Measurements from ENCODE around the gene PTPRK. TPM values are rescaled to one million over a fixed set of nuclear protein-coding genes. Genes with fewer than 3 reads are reported as not detected.

The PTPRK gene
- total RNA-seq, 1 donor from 2014 or later = 67.1 TPM

DNA sequence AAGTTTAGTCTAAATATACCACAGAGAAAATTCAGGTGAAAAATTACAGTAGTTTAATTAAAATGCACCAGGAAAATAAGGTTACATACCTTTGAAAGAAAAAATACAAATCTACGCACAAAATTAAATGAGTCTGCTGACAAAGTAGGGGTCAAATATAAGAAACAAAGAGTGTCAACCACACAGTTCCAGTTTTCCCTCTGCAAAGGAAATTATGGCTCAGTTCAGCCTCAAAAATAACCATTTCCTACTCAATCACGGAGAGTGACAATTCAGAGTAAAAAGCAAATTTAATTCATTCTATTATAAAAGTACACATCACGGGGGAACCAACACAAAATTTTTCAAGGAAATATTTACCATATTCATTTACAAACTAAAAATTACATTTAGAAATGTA, 124.8 kb downstream of the PTPRK start:
- DNase-seq (ENCODE audit: low read depth, low spot score) = no peak

DNA sequence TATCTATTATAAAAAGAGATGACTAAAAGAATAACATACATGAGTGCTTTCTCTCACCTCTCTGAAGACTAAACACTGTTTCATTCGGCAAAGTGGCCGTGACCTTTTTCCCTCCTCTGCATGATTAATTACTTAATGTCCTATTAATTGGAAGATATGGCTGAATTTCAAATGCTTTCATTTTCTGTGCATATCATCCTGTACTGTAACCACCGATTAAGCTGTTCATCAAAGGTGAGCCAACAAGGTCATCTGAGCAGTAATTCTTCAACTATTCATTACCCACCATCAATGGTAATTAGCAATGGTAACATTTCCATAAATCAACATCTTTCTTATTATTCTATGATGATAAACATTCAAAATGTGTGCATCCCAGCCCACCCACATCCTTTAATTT, 125.2 kb downstream of the PTPRK start:
- no peak for DNase-seq (ENCODE audit: low read depth, low spot score)

DNA sequence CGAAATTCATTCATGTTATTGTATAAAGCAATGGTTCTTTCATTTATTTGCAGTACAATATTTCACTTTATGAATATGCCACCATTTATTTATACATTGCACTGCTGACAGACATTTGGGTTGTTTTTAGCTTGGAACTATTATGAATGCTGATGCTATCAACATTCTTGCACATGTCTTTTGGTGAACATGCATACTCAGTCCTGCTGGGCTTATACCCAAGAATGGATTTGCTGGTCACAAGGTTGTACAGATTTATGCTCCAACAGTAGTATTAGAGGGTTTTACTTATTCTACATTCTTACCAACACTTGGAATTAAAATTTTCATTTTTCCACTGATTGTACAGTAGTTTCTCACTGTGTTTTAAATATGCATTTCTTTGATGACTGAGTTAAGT, 126.2 kb downstream of the PTPRK start:
- no peak for DNase-seq (ENCODE audit: low read depth, low spot score)

DNA sequence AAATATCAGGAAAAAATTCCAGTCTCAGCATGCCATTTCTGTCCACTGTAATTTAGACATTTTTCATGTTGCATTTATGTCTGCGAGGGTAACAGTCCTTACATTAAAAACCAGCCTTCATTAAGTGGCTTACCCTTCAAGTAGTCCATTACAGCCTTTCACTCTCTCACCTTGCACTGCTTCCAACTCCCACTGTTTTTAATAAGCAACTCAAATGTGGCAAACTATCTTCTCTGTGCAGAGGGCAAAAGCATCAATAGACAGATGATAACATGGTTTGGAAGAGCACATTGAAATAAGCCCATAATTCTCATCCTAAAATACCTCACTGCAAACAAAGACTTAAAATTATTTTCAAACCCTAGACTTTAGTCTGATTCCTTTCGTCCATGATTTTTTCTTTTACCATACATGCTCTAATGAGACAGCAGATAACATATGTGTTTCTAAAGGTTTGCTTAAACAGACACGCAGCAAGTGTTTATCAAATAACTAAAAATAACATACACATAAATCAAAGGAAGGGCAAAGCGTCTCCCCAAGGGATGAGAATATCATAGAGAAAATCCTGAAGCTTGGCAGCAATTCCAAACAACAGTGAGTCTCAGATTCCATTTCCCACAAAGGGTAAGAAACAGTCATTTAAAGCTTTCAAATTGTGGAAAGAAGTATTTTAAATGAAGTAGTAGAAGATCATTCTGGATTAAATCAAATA, 130.4 kb downstream of the PTPRK start:
- DNase-seq (ENCODE audit: low read depth, low spot score) = no peak

DNA sequence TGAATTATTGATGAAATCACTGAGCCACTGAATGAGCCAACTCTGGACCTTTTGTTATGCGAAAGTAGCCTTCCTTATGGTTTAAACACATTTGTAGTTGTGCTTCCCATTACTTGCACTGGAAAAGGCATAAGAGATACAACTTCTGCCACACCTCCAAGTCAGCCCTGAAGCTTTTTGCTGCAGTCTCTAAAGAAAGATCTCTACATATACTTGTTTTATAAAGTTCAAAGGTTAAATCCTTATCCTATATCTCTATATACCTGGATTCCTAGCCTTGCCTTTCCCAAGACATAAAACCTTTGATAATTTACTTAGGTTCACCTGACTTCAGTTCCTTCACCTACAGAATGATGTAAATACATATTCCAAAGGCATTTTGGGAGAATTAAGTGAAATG, 132.0 kb downstream of the PTPRK start:
- no peak for DNase-seq (ENCODE audit: low read depth, low spot score)

DNA sequence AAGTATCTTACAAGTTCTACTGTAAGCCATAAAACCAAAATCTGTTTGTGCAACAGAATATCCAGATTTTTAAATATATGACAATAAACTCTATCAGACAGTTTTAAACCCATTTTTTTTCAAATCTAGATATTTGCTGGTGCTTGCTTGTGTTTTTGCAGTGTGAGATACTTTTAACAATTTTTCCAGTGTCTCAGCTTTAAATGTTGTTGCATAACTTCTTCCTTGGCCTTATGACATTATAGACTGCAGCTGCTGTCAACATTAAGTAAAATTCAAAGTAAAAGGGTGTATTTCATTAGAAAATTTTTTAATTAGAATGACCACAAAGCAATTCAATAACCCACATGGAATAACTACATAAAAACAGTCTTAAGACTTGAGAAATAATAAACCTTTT, 139.5 kb downstream of the PTPRK start:
- no peak for DNase-seq (ENCODE audit: low read depth, low spot score)

DNA sequence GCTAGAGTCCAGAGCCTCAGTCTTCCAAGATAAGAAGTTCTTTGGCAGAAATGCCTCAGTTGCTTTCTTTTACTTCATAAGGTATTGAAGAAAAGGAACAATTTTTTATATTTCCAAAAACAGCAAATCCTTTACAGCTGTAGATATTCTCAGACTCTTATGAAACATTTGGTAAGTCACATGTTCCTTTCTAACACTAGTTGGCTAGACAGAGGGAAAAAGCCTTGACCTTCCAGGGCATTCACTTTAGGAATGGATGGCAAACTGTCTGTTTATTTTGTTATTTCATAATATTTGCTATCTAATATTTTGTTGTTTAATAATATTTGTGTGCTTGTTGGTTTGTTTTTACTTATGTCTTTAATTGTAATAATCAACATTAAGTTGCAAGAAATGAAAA, 140.8 kb downstream of the PTPRK start:
- no peak for DNase-seq (ENCODE audit: low read depth, low spot score)

DNA sequence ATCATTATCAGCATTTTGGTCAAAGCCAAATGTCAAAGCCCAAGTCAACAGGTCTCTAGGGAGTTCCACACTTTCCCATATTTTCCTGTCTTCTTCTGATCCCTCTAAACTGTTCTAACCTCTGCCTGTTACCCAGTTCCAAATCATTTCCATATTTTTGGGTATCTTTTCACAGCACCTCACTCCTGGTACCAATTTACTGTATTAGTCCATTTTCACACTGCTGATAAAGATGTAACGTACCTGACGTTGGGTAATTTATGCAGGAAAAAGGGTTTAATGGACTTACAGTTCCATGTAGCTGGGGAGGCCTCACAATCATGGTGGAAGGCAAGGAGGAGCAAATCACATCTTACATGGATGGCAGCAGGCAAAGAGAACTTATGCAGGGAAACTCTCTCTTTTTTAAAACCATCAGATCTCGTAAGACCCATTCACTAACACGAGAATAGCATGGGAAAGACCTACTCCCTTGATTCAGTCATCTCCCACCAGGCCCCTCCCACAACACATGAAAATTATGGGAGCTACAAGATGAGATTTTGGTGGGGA, 143.4 kb downstream of the PTPRK start:
- no peak for DNase-seq (ENCODE audit: low read depth, low spot score)

DNA sequence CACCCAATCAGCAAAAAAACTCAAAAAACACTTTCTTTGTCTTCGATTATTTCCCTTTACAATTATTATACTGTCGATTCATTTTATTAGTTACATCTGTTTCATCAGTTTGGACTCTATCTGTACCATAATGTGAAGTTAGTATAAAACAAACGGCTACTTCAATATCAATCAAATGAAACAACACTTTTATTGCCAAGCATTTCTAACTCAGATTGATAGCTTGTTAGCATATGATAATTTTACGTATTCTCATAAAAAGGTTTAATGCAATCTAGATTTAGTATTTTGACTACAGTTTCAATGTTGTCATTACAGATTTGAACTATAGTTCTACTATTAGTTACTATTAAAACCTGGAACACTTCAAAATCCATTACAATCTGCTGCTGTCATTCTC, 149.3 kb downstream of the PTPRK start:
- DNase-seq (ENCODE audit: low read depth, low spot score) = no peak

DNA sequence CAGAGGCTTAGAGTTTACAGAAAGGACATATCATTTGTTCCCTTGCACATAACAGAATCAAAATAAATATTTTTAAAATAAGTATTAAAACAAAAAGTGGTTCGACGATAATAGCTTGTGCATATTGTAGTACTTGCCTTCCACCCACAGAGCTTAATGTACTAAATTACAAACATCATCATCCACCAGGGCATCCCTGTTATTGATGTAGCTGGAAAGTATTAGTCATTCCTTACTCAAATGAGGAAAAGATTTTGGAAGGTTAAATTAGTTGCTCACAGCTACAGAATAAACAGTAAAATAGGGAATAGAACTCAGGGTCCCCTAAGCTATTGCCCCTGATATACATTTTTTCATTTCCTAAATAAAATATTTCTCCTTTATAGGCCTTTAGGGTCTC, 150.3 kb downstream of the PTPRK start:
- DNase-seq (ENCODE audit: low read depth, low spot score) = peak; percentile 4

DNA sequence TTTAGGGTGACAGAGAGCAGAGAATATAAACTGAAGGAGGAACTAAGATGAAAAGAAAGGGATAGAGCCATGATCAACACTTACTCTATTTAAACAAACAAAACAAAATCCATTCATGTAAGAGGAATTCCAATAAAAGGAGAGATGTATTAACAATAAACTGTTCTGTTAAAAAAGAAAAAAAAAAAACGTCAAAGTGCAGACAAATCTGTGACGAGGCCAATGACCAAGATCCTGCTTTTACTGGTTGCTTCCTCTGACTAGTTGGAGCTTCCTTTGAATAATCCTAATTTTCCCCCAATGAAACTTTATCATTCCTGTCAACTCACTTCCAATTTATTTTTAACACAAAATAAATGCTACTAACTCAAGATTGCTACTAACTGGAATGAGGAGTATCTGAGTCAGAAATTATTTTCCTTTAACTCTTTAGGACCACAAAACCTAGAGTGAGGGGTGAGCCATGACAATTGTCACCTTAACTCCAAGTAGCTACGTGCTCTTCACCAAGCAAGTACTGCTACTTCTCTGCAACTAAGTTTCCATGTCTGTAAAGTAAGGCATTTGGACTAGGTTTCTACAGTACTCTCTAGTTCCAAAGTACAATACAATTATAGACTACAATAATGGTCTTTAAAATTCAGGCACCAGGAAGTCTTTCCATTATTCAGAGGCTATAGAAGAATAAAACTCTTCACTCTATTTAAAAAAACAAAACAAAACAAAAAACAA, 152.0 kb downstream of the PTPRK start:
- peak; percentile 35 for DNase-seq (ENCODE audit: low read depth, low spot score)

DNA sequence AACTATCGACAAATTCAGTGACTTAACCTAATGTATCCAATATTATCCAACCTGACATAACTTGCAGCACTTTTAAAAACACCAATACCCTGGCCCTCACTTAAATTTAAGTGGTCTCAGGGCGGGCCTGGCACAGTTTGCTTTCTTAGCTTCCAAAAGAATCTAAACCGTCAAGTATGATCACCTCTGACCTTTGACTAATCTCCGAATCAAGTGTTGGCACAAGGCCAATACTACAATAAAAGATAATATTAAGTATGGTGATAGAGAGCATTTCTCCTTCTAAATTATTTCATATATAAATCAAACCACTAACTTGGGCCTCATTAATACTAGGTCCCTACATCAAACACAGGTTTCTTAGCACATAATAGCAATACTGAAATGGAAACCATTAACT, 153.0 kb downstream of the PTPRK start:
- DNase-seq (ENCODE audit: low read depth, low spot score) = no peak

DNA sequence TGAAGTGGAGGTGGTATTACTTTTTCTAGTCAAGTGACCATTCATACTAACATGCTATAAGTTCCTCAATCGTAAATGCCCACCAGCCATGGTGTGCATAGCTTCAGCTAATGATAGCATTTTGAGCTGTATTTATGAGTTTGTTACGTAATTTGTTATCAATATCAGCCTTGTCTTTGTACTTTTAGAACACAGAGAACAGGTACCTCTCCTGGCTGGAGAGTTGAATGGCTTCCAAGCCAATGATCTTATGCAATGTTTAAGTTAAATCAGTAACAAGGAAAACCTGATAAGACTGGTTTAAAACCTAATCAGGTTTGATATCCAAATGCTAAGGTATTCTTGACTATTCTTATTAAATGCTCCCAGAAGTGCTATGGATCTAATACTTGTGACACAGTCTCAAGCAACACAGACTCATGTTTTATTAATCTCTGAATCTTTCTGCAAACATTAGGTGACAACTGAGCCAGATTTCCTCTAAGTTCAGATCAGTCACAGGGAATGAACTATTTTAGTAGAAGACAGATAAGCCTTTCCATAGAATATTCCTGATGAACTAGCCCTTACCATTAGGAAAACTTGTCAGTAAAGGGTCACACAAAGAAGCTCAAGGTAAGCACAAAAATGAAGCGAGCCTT, 154.8 kb downstream of the PTPRK start:
- no peak for DNase-seq (ENCODE audit: low read depth, low spot score)

DNA sequence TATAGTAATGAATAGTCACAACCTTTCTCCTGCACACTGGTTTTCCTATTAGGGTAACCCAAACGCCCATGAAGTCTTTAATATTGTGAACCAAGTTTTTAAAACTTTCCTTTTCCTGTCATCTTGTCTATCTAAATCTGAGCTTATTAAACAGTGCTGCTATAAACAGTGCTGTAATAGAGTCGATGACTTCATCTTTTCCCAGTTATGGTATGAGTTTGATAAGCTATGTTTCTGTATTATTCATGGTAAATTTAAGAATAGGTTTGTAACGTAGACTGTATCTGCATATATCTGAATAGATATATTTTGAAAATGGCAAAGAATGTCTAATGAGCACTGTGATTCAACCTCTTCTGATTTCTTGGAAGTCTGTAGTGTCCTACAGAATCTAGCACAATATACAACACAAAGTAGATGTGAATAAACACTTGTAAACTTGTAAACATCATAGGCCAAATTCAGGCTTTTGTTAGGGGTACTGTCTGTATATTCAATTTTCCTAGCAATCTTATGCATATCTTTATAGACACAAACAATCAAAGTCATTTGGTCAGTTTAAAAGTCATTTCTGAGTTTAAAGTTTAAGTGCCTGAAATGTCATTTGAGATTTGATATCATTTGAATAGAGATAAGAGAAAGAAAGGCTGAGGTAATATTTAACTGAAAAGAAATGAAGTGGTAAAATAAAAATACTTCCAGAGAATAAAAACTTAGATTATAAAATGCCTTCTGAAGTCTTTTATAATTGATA, 155.5 kb downstream of the PTPRK start:
- DNase-seq (ENCODE audit: low read depth, low spot score) = no peak

DNA sequence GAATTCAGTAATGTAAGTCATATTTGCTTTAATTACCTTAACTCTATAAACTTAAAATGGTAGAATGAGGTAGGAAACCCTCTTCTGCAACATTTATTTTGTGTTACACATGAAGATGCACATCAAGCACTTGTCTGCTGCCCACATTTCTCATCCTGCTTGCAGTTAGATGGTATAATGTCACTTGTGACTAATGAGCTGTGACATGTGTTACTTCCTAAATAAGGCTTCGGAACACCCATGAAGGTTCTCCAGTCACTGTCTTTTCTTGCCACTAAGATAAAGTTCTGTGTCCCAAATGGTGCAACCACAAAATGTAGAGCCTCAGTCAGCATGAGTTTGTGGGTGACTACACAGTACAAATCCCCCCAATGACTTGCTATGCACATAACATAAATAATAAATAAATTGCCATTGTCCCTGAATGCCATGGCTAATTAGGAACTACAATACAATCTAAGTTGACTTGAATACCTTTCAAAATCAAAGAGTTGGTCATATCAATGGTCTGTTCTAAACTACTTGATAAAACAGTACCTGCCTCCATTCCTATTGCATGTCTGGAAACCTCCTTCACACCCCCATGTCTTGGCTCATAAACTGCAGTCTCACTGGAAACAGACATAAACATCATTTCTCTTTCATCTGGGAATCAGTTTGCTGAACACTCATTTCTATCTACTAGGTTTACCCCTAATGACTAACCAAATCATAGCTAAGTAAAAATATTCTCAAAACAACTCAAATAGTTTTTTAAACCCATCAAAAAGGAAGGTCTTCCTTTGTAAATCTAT, 157.2 kb downstream of the PTPRK start:
- DNase-seq (ENCODE audit: low read depth, low spot score) = no peak

DNA sequence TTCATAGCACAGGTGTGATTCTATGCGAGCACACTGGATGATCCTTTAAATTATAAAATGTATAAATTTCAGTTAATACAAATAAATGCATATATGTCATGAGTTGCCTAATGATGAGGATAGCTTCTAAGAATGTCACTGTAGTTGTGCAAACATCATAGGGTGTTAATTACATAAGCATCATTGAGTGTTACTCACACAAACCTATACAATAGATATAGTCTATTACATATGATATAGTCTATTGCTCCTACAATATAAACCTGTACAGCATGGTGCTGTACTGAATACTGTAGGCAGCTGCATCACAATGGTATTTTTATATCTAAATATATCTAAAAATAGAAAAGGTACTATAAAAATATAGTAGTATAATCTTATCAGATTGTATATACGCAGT, 159.0 kb downstream of the PTPRK start:
- DNase-seq (ENCODE audit: low read depth, low spot score) = no peak

DNA sequence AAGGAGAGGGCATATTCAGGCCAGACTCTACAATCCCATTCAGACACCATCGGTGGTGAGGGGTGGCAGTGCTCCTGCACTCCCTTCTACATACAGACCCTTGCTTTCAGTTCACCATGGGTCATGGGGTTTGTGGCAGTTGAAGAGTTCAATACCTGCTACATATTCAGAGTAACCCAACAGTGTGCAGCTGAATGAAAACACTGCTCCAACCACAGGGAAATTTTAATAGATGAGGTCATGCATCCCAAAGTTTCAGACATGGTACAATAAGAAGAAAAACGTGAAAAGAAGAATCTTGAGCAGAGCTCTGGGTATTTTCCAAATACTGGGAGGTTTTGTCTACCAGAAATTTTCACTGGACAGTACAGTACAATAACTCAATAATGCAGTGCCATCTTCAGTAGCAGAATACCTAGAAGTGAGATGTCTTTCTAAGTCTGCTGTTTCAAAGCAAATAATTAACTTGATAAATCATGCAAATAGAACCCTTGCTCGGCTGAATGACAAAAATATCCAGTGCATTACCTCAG, 162.1 kb downstream of the PTPRK start:
- DNase-seq (ENCODE audit: low read depth, low spot score) = no peak

DNA sequence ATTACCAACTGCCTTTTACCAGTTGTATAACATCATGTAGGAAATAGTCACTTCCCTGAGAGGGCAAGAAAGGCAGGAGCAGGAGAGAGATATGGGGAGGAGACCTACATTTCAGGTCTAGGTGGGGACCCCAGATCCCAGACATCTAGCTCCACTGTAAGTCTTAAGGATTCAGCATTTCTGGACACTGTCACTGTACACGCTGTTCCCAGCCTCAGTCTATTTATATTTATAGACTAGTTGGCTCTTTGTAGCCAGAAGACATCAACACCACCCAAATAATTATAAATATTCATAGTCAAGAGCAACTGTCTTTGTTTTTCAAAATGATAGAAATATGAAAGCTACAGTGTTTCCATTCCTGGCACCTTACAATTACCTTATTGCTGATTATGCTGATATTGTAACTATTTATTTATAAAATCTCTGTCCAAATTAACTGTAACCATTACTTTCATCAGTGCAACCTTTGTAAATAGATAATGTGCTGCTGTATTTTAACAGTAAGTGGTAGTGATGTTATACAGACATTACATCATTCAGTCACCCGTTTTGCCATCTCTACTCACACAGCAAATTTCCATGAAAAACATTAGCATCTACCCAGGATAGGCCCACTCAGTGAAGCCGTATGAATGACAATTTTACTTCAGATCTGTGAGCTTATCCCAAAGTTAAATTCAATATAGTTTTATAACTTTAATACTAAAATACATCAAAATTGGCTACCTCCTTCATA, 162.8 kb downstream of the PTPRK start:
- DNase-seq (ENCODE audit: low read depth, low spot score) = no peak

DNA sequence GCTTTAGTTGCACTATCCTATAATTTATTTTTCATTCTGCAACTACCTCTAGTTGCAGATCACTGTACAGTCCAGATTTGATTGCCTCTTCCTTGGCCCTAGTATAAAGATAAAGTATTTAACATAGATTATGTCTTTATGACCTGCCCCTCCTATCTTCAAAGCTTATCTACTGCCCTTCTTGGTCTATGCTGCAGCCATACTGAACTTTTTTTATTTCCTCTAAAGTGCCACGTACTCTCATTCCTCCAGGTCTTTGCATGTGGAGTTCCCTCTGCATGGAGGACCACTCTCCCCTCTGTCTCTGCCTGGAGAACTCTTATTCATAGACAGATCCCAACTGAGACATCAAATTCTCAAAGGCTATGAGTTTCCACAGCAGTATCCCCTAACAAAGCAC, 168.0 kb downstream of the PTPRK start:
- no peak for DNase-seq (ENCODE audit: low read depth, low spot score)

DNA sequence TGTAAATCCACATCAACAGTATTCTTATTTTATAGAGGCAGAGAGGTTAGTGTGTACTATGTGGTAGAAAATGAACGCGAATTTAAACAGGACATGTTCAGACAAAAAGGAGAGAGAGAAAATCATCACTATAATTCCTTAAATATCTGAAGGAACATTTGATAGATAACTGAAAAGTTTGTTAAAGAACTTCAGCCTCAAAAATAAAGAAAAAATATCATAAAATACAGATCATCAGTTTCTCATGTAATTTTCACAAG, 169.2 kb downstream of the PTPRK start:
- no peak for DNase-seq (ENCODE audit: low read depth, low spot score)
